Osteocyte (in vitro differentiated cells): ENCODE measurements around the gene IPPK. TPM values are rescaled to one million over a fixed set of nuclear protein-coding genes. Genes with fewer than 3 reads are reported as not detected.
"Not testable (repeated sequence)": the region's sequence is repeated elsewhere in the genome, so short reads cannot be mapped to it uniquely, and the experiment has no call there.

ENCODE experiments used
- DNase-seq: peaks from one replicate; pipeline ENCODE4 v3.0.0; 2021; ENCODE audit warnings: mixed read lengths; ENCODE audit not compliant: unreplicated experiment; ENCODE audit errors: extremely low spot score
- H3K27ac Mint-ChIP-seq: one replicate; pipeline ENCODE4 v1.8.0; 2021; ENCODE audit warnings: mild to moderate bottlenecking, mixed read lengths; ENCODE audit not compliant: unreplicated experiment
- H3K27me3 Mint-ChIP-seq: one replicate; pipeline ENCODE4 v1.8.0; 2021; ENCODE audit warnings: mixed read lengths; ENCODE audit not compliant: unreplicated experiment
- H3K36me3 Mint-ChIP-seq: one replicate; pipeline ENCODE4 v1.8.0; 2021; ENCODE audit warnings: mixed read lengths; ENCODE audit not compliant: unreplicated experiment
- H3K4me1 Mint-ChIP-seq: one replicate; pipeline ENCODE4 v1.8.0; 2021; ENCODE audit warnings: mixed read lengths; ENCODE audit not compliant: unreplicated experiment
- H3K4me3 Mint-ChIP-seq: one replicate; pipeline ENCODE4 v1.8.0; 2021; ENCODE audit warnings: mild to moderate bottlenecking, moderate library complexity, mixed read lengths; ENCODE audit not compliant: unreplicated experiment
- H3K9me3 Mint-ChIP-seq: one replicate; pipeline ENCODE4 v1.8.0; 2021; ENCODE audit warnings: mixed read lengths; ENCODE audit not compliant: unreplicated experiment
- CTCF ChIP-seq: fragments of 200-600 bp; sonication (generic); IDR thresholded peaks from 2 replicates; pipeline ENCODE4 v1.5.0; 2021; ENCODE audit warnings: antibody characterized with exemption, mild to moderate bottlenecking, moderate library complexity
- total RNA-seq: library from RNA; stranded (reverse); gene quantifications from 2 replicates; pipeline ENCODE4 v1.2.1, GENCODE V29; 2021

IPPK gene
- total RNA-seq, 1 donor from 2014 or later = 6.4 TPM

DNA sequence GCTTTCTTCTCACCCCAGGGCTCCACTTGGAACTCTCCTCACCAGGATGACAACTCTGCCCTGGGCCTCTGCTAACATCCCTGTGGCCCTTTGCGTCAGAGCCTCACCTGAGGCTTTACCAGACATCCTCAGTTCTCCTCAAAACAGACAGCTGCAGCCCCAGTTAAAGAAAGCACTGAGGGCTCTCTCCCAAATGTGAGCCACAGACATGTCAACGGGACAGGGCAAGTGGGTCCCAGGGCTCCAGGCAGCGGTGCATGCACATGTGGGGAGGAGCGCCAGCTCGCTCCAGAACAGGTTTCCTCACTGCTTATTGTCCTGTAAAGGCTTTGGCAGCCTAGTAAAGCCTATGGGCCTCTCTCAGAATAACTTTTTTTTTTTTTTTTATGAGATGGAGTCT is 37.3 kb downstream of the IPPK start:
- H3K36me3 Mint-ChIP-seq = peaks cover 47% of the 10 kb centered on the region
- no peak for TF ChIP-seq CTCF
- peak; percentile 49 for DNase-seq
- H3K4me1 Mint-ChIP-seq = peaks cover 18% of the 10 kb centered on the region
- H3K9me3 Mint-ChIP-seq = peaks cover 8% of the 10 kb centered on the region
- no peak overlapping the region for H3K4me3 Mint-ChIP-seq
- H3K27me3 Mint-ChIP-seq = no peaks in the 10 kb centered on the region
- peak overlapping the region; percentile 34 for H3K27ac Mint-ChIP-seq

DNA sequence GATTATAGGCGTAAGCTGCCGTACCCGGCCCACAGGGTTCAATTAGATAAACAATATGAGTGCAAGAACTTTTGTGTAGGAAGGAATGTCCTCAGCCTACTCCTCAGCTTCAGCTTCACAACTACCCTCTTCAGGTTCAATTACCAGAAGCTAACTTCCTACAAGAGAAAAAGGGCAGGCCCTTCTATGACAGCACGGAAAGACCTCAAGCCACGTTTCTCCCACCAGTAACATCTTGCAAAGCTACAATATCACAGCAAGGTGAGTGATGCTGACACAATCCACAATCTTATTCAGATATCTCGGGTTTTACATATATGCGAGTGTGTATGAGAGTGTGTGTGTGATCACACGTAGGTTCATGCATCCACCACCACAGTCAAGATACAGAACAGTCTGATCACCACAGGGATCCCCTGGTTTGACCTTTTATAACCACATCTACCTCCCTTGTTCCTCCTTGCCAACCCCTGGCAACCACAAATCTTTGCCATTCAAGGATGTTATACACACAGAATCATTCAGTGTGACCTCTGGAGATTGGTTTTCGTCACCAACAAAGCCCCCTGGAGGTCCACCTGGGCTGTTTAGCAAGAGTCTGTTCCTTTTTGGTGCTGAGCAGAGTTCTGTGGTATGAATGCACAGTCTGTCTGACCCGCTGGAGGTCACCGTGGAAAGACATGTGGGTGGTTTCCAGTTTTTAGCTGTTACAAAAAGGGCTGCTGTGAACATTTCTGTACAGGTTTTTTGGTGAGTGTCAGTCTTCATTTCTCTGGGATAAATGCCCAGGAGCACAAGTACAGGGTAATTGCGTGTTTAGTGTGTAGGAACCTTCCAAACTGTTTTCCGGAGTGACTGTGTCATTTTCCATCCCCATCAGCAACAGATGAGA is 38.2 kb downstream of the IPPK start:
- H3K27me3 Mint-ChIP-seq = no peaks in the 10 kb centered on the region
- H3K36me3 Mint-ChIP-seq = peaks cover 51% of the 10 kb centered on the region
- H3K4me3 Mint-ChIP-seq = no peak overlapping the region
- peaks cover 18% of the 10 kb centered on the region for H3K4me1 Mint-ChIP-seq
- no peak for TF ChIP-seq CTCF
- DNase-seq = peak; percentile 62
- no peak overlapping the region for H3K27ac Mint-ChIP-seq
- peaks cover 15% of the 10 kb centered on the region for H3K9me3 Mint-ChIP-seq

- peaks cover 58% of the 10 kb centered on the region for H3K36me3 Mint-ChIP-seq
- no peak for DNase-seq
- H3K27ac Mint-ChIP-seq = no peak overlapping the region
- no peak overlapping the region for H3K4me3 Mint-ChIP-seq
- no peak for TF ChIP-seq CTCF
- H3K27me3 Mint-ChIP-seq = no peaks in the 10 kb centered on the region
- peaks cover 9% of the 10 kb centered on the region for H3K4me1 Mint-ChIP-seq
- H3K9me3 Mint-ChIP-seq = peaks cover 20% of the 10 kb centered on the region
Observed at GRCh38 chr9:92627651-92628050, 42.3 kb downstream of the IPPK start.

- Mint-ChIP-seq H3K4me1 (peaks cover 5% of the 10 kb centered on the region), H3K27ac (peak overlapping the region; percentile 23), H3K27me3 (no peaks in the 10 kb centered on the region), H3K36me3 (peaks cover 62% of the 10 kb centered on the region), H3K9me3 (peaks cover 20% of the 10 kb centered on the region), H3K4me3 (no peak overlapping the region)
- no peak for DNase-seq
- no peak for TF ChIP-seq CTCF
Observed at GRCh38 chr9:92626484-92626883, 43.4 kb downstream of the IPPK start.

- peaks cover 11% of the 10 kb centered on the region for H3K9me3 Mint-ChIP-seq
- not testable (repeated sequence) for H3K4me1 Mint-ChIP-seq, H3K27ac Mint-ChIP-seq, H3K27me3 Mint-ChIP-seq, DNase-seq, H3K4me3 Mint-ChIP-seq
- H3K36me3 Mint-ChIP-seq = peaks cover 57% of the 10 kb centered on the region
Observed at GRCh38 chr9:92623936-92624335, 46.0 kb downstream of the IPPK start.
